Measurements from ENCODE around the gene SNX20.

SNX20 gene

DNA sequence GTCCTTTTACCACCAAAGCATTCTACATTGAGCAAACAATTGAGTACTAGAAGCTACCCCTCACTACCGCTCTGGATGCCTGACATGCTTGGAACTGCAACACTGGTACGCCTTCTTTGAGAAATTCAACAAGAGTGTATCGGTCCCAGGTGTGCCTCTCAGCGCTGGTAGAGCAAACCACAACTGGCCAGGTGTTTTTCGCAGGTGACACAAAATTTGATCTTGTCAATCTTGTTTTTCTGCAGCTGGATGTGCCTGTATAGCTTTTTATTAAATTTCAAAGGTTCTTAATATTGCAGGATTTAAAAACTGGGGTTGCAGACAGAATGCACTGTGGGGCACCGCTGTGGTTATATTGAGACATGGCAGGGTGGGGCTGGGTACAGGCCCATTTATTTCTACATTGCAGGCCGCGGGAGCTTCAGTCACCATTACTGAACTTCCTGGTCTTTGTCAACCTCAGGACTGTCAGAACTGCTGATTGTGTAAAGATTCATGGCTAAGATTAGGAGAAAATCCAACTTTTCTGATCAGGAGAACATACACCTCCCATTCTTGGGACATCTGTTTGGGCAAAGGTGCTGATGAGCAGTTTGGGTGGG, 4.5 kb upstream of the SNX20 start:
- Histone ChIP-seq H3K9me3 (ENCODE audit: insufficient read depth, low read length) (no peaks in the 10 kb centered on the region), H3K27me3 (ENCODE audit: insufficient read depth, insufficient read length) (no peaks in the 10 kb centered on the region), H3K4me3 (ENCODE audit: insufficient read length, low read depth) (no peak overlapping the region), H3K4me1 (ENCODE audit: insufficient read depth, insufficient read length) (no peaks in the 10 kb centered on the region), H3K9ac (ENCODE audit: insufficient read length, low read depth) (no peak overlapping the region), H3K36me3 (ENCODE audit: insufficient read depth, insufficient read length, low read length) (no peaks in the 10 kb centered on the region)
- TF ChIP-seq ZNF274 (IDR thresholded peaks at IDR 0.05; ENCODE audit: low read depth, low read length) (no peak), YY1 (IDR thresholded peaks at IDR 0.05; ENCODE audit: insufficient read depth, insufficient read length) (no peak), SUZ12 (IDR thresholded peaks at IDR 0.05; ENCODE audit: extremely low read depth, insufficient read depth, insufficient read length) (no peak)
- no peak for DNase-seq (ENCODE audit: low read depth, low spot score)

DNA sequence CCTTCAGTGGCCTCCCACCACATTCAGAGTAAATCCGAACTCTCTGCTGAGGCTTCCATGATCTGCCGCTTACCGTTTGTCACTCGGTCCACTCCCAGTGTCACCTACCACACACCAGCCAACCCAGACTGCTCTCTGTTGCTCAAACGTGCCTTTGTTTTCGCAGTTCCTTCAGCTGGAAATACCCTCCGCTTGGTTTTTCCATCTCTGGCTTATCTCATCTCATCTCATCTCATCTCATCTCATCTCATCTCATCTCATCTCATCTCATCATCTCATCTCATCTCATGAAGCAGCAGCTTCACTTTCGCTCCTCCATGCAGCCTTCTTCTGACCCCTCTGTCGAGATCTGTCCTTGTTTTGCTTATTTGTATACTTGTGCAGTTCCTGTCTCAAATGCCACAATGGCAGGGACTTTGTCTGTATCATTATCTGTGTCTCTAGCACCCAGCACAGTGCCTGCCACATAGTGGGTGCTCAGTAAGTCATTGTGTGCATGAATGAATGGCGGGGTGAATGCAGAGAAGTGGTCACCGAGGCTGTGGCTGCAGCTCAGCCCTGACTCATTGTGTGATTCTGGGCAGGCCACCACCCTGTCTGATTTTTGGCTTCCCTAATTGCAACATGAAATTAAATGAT, 3.8 kb upstream of the SNX20 start:
- no peak for DNase-seq (ENCODE audit: low read depth, low spot score)
- no peaks in the 10 kb centered on the region for H3K4me1 ChIP-seq (ENCODE audit: insufficient read depth, insufficient read length)
- no peaks in the 10 kb centered on the region for H3K36me3 ChIP-seq (ENCODE audit: insufficient read depth, insufficient read length, low read length)
- H3K4me3 ChIP-seq (ENCODE audit: insufficient read length, low read depth) = no peak overlapping the region
- no peak overlapping the region for H3K9ac ChIP-seq (ENCODE audit: insufficient read length, low read depth)
- no peaks in the 10 kb centered on the region for H3K27me3 ChIP-seq (ENCODE audit: insufficient read depth, insufficient read length)
- TF ChIP-seq ZNF274 (IDR thresholded peaks at IDR 0.05; ENCODE audit: low read depth, low read length) (no peak), YY1 (IDR thresholded peaks at IDR 0.05; ENCODE audit: insufficient read depth, insufficient read length) (no peak), SUZ12 (IDR thresholded peaks at IDR 0.05; ENCODE audit: extremely low read depth, insufficient read depth, insufficient read length) (no peak)
- no peaks in the 10 kb centered on the region for H3K9me3 ChIP-seq (ENCODE audit: insufficient read depth, low read length)

DNA sequence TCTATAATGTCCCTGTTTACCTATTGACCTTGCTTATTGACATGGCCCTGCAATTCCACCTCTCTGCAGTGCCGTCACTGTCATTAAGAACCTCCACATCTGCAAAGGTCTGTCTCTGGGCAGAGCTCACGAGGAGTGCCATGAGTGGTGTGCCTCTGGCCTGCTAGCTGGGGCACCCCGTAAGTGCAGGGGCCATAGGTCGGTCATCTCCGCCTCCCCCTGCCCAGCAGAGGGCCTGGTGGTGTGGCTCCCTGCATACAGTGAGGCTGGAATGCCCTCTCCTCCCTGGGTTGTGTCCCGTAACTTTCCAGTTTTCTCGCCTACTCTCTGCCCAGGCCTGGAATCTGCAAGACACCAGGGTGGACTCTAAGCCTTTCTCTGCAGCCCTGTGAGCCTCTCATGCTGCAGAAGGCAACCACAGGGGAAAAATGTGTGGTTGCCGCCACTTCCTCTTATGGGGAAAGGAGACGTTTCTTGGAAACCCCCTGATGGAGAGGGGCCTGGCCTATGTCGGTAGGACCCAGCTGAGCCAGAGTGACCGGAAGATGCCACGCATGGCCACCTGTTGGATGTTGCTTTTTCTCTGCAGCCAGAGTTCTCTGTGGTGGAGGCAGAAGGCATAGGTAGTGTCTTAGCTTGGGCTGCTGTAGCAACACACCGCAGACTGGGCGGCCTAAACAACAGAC, 2.7 kb upstream of the SNX20 start:
- Histone ChIP-seq H3K9me3 (ENCODE audit: insufficient read depth, low read length) (no peaks in the 10 kb centered on the region), H3K4me1 (ENCODE audit: insufficient read depth, insufficient read length) (no peaks in the 10 kb centered on the region), H3K36me3 (ENCODE audit: insufficient read depth, insufficient read length, low read length) (no peaks in the 10 kb centered on the region), H3K9ac (ENCODE audit: insufficient read length, low read depth) (no peak overlapping the region), H3K4me3 (ENCODE audit: insufficient read length, low read depth) (no peak overlapping the region), H3K27me3 (ENCODE audit: insufficient read depth, insufficient read length) (no peaks in the 10 kb centered on the region)
- TF ChIP-seq YY1 (IDR thresholded peaks at IDR 0.05; ENCODE audit: insufficient read depth, insufficient read length) (no peak), SUZ12 (IDR thresholded peaks at IDR 0.05; ENCODE audit: extremely low read depth, insufficient read depth, insufficient read length) (no peak), ZNF274 (IDR thresholded peaks at IDR 0.05; ENCODE audit: low read depth, low read length) (no peak)
- no peak for DNase-seq (ENCODE audit: low read depth, low spot score)

DNA sequence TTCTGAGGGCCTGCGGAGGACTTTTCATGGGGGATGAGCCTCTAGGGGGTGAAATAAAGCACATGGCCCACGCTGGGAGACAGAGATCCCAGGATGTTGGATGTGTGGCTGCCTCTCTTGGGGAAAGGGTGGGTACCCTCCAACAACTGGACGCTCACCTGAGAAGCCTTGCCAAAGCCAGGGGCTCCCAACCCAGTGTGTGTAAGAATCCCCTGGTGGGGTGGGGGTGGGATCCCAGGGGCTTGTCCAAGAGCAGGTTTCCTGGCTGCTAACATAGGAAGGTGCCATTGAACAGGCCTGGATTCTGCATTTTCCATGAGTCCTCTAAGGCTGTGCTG, 587 bp downstream of the SNX20 start:
- Histone ChIP-seq H3K9me3 (ENCODE audit: insufficient read depth, low read length) (no peaks in the 10 kb centered on the region), H3K9ac (ENCODE audit: insufficient read length, low read depth) (no peak overlapping the region), H3K4me1 (ENCODE audit: insufficient read depth, insufficient read length) (no peaks in the 10 kb centered on the region), H3K4me3 (ENCODE audit: insufficient read length, low read depth) (no peak overlapping the region), H3K36me3 (ENCODE audit: insufficient read depth, insufficient read length, low read length) (no peaks in the 10 kb centered on the region), H3K27me3 (ENCODE audit: insufficient read depth, insufficient read length) (no peaks in the 10 kb centered on the region)
- DNase-seq (ENCODE audit: low read depth, low spot score) = no peak
- TF ChIP-seq ZNF274 (IDR thresholded peaks at IDR 0.05; ENCODE audit: low read depth, low read length) = no peak
- TF ChIP-seq SUZ12 (IDR thresholded peaks at IDR 0.05; ENCODE audit: extremely low read depth, insufficient read depth, insufficient read length) = no peak
- TF ChIP-seq YY1 (IDR thresholded peaks at IDR 0.05; ENCODE audit: insufficient read depth, insufficient read length) = no peak

DNA sequence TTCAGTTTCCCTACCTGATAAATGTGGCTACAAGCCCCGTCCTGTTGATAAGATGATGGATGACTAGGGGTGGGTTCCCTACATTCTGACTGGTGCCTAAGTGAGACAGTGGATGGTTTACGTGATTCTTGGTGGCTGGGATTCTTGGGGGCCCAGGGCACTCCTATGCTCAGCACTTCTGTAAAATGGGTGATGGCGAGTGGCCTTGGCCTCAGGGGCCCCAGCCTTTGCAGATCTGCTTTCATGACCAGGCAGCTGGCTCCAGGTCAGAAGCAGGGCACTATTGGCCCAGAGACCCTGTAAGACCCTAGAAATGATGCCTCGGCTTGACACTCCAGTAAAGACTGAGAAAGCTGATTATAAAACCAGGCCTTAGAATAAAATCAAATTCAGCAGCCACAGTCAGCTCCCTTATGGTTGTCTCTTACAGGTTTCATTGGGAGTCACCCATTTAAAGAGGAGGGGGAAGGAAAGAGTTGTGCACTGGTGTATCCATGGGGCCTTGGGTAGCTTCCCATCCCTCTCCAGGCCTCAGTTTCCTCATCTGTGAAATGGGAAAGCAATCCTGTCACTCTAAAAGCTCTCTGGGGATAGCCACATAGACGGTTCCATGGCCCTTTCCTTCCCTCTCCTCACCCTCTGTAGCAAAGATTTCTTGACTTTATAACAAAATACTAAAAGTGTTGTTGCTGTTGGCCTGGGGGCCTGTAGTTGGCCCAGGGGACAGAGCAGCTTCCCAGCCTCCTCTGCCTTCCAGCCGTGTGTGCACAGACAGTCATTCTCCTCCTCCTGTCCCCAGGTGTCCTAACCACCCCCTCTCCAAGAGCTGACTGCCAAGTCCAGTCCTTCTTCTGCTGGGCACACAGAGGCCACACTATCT, 1.2 kb downstream of the SNX20 start:
- no peaks in the 10 kb centered on the region for H3K4me1 ChIP-seq (ENCODE audit: insufficient read depth, insufficient read length)
- H3K9me3 ChIP-seq (ENCODE audit: insufficient read depth, low read length) = no peaks in the 10 kb centered on the region
- H3K27me3 ChIP-seq (ENCODE audit: insufficient read depth, insufficient read length) = no peaks in the 10 kb centered on the region
- no peak for DNase-seq (ENCODE audit: low read depth, low spot score)
- TF ChIP-seq YY1 (IDR thresholded peaks at IDR 0.05; ENCODE audit: insufficient read depth, insufficient read length) = no peak
- no peak for TF ChIP-seq SUZ12 (IDR thresholded peaks at IDR 0.05; ENCODE audit: extremely low read depth, insufficient read depth, insufficient read length)
- no peak for TF ChIP-seq ZNF274 (IDR thresholded peaks at IDR 0.05; ENCODE audit: low read depth, low read length)
- no peak overlapping the region for H3K4me3 ChIP-seq (ENCODE audit: insufficient read length, low read depth)
- no peak overlapping the region for H3K9ac ChIP-seq (ENCODE audit: insufficient read length, low read depth)
- H3K36me3 ChIP-seq (ENCODE audit: insufficient read depth, insufficient read length, low read length) = no peaks in the 10 kb centered on the region

DNA sequence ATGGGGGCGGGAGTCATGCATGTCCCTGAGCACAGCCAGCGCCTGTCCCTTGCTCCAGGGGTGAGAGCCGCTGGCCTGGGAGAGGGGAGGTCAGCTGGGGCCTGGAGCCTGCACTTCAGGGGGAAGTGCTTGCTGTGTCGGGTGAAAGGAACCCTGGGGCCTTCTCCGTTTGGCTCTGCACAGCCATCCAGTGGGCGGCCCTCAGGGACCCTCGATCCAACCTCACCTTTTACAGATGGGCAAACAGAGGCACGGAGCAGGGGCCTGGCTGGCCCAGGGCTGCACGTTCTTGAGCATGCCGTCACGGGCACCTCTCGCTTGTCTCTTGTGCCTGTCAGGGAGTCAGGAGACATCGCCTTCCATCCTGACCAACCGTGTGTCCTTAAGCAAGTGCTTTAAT, 1.8 kb downstream of the SNX20 start:
- Histone ChIP-seq H3K36me3 (ENCODE audit: insufficient read depth, insufficient read length, low read length) (no peaks in the 10 kb centered on the region), H3K9me3 (ENCODE audit: insufficient read depth, low read length) (no peaks in the 10 kb centered on the region), H3K4me3 (ENCODE audit: insufficient read length, low read depth) (no peak overlapping the region), H3K27me3 (ENCODE audit: insufficient read depth, insufficient read length) (no peaks in the 10 kb centered on the region), H3K9ac (ENCODE audit: insufficient read length, low read depth) (no peak overlapping the region), H3K4me1 (ENCODE audit: insufficient read depth, insufficient read length) (no peaks in the 10 kb centered on the region)
- no peak for TF ChIP-seq ZNF274 (IDR thresholded peaks at IDR 0.05; ENCODE audit: low read depth, low read length)
- TF ChIP-seq SUZ12 (IDR thresholded peaks at IDR 0.05; ENCODE audit: extremely low read depth, insufficient read depth, insufficient read length) = no peak
- no peak for TF ChIP-seq YY1 (IDR thresholded peaks at IDR 0.05; ENCODE audit: insufficient read depth, insufficient read length)
- no peak for DNase-seq (ENCODE audit: low read depth, low spot score)
